SK-N-SH (cell line): Measurements from ENCODE around the gene MESP1.

Experiments
- CTCF ChIP-seq: fragments of 200-600 bp; sonication (generic); IDR thresholded peaks from 2 replicates; pipeline ENCODE4 v1.6.1; 2017; ENCODE audit warnings: antibody characterized with exemption, mild to moderate bottlenecking, moderate library complexity
- EP300 ChIP-seq, 2 experiments: IDR thresholded peaks; 2 replicates each; pipeline versions ENCODE4 v1.4.0 to v1.6.1; 2012; ENCODE audit warnings: borderline replicate concordance in 1 of 2, low read depth in 1 of 2, low read length in 1 of 2
- EZH2phosphoT487 ChIP-seq: fragments of 200-600 bp; sonication (generic); IDR thresholded peaks from 2 replicates; pipeline ENCODE4 v1.6.1; 2017; ENCODE audit warnings: low read depth, mixed run types, mild to moderate bottlenecking, antibody characterized with exemption, moderate library complexity, borderline replicate concordance
- FOXM1 ChIP-seq: IDR thresholded peaks from 2 replicates; pipeline ENCODE4 v1.4.0; 2012; ENCODE audit warnings: low read depth, mild to moderate bottlenecking
- TAF1 ChIP-seq: IDR thresholded peaks from 2 replicates; pipeline ENCODE4 v1.6.1; 2012; ENCODE audit warnings: low read depth, mild to moderate bottlenecking, low read length, moderate library complexity, borderline replicate concordance
- TCF12 ChIP-seq: IDR thresholded peaks from 2 replicates; pipeline ENCODE4 v1.4.0; 2012
- YY1 ChIP-seq: IDR thresholded peaks from 2 replicates; pipeline ENCODE4 v1.4.0; 2012; ENCODE audit warnings: low read depth, mild to moderate bottlenecking

DNA sequence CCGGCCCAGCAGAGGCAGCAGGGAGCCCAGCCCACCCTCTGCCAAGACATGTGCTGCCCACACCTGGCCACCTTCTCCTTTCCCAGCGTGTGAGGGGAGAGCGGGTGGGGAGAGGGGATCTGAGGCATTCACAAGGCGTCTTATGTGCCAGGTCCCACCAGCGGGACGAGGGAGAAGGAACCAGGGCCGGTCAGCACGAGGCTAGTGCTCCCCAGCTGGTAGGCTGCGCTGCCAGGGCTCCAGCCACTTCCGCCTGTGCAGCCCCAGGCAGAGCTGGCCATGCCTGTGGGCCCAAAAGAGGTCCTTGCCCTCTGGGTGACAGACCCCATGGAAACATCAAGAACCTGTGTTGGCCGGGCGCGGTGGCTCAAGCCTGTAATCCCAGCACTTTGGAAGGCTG is 5.9 kb downstream of the MESP1 start:
- TF ChIP-seq CTCF (no peak), TAF1 (no peak), TCF12 (no peak), EZH2phosphoT487 (no peak), EP300 (IDR thresholded peaks at IDR 0.05; ENCODE audit: borderline replicate concordance in 1 of 2, low read depth in 1 of 2, low read length in 1 of 2) (no peak), YY1 (no peak), FOXM1 (no peak)
